ENCODE results near the gene ADGRB3. TPM values are rescaled to one million over a fixed set of nuclear protein-coding genes. Genes with fewer than 3 reads are reported as not detected.
"Not testable (repeated sequence)": the region's sequence is repeated elsewhere in the genome, so short reads cannot be mapped to it uniquely, and the experiment has no call there.

The ADGRB3 gene
- total RNA-seq, 4 donors from 2014 or later: 5.3 to 15.6 (median 7.6) TPM

GRCh38 chr6:68975064-68975463 is 340.0 kb downstream of the ADGRB3 start:
- H3K27ac ChIP-seq: no peak overlapping the region
- intact Hi-C loops (cut with DNase I; ENCODE audit: low total_unique reads): no loop called here
- H3K36me3 ChIP-seq: no peaks in the 10 kb centered on the region
- DNase-seq: no peak
- no peaks in the 10 kb centered on the region for H3K27me3 ChIP-seq
- H3K4me3 ChIP-seq: no peak overlapping the region
- TF ChIP-seq POLR2A (IDR thresholded peaks at IDR 0.05) (no peak), CTCF (IDR thresholded peaks at IDR 0.05) (no peak)
- H3K4me1 ChIP-seq: no peaks in the 10 kb centered on the region
- no peaks in the 10 kb centered on the region for H3K9me3 ChIP-seq

- H3K36me3 ChIP-seq: no peaks in the 10 kb centered on the region
Observed at GRCh38 chr6:68975816-68976215, 340.7 kb downstream of the ADGRB3 start.

DNA sequence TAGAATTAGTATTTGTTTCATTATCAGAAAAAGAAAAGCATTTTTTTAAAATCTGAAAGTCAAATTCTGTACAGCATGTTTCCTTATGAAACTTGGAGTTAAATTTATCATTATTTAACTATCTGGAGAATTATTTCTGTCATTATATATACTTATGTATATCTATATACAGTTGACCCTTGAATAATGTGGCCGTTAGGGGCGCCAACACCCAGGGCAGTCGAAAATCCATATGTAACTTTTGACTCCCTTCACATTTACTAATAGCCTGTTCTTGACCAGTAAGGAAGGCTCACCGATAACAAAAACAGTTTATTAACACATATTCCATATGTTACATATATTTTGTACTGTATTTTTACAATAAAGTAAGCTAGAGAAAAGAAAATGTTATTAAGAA is 341.2 kb downstream of the ADGRB3 start:
- H3K27me3 ChIP-seq: no peaks in the 10 kb centered on the region
- H3K36me3 ChIP-seq: no peaks in the 10 kb centered on the region
- H3K27ac ChIP-seq: no peak overlapping the region
- H3K9me3 ChIP-seq: no peaks in the 10 kb centered on the region
- TF ChIP-seq POLR2A (IDR thresholded peaks at IDR 0.05) (no peak), CTCF (IDR thresholded peaks at IDR 0.05) (no peak)
- no peak for DNase-seq
- intact Hi-C loops (cut with DNase I; ENCODE audit: low total_unique reads): no loop called here
- H3K4me3 ChIP-seq: no peak overlapping the region
- no peaks in the 10 kb centered on the region for H3K4me1 ChIP-seq

More at GRCh38 chr6:68975816-68976215, 340.7 kb downstream of the ADGRB3 start:
- H3K27ac ChIP-seq: no peak overlapping the region
- TF ChIP-seq CTCF (IDR thresholded peaks at IDR 0.05) (no peak), POLR2A (IDR thresholded peaks at IDR 0.05) (no peak)
- H3K4me1 ChIP-seq: no peaks in the 10 kb centered on the region
- no peaks in the 10 kb centered on the region for H3K27me3 ChIP-seq
- intact Hi-C loops (cut with DNase I; ENCODE audit: low total_unique reads): no loop called here
- no peak for DNase-seq
- H3K4me3 ChIP-seq: no peak overlapping the region
- H3K9me3 ChIP-seq: no peaks in the 10 kb centered on the region

DNA sequence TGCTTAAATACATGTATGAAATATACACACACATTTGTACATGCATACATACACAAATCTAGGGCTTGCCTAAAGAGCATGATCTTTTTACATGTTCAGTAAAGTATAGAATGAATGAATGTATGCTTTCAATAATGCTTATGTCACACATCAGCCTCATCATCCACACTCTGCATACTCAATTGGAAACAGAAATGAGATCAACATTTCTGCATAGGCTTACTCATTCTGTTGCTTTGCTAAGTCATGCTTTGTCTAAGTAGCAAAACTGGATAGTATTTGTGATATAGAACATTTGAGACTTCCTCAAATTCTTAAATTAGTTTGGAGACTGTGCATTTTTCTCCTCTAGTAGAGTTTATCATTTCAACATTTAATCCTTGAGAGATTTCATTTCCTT is 343.3 kb downstream of the ADGRB3 start:
- Histone ChIP-seq H3K27ac (no peak overlapping the region), H3K36me3 (no peaks in the 10 kb centered on the region), H3K4me3 (no peak overlapping the region), H3K9me3 (no peaks in the 10 kb centered on the region), H3K4me1 (no peaks in the 10 kb centered on the region), H3K27me3 (no peaks in the 10 kb centered on the region)
- no peak for DNase-seq
- intact Hi-C loops (cut with DNase I; ENCODE audit: low total_unique reads): no loop called here
- TF ChIP-seq CTCF (IDR thresholded peaks at IDR 0.05) (no peak), POLR2A (IDR thresholded peaks at IDR 0.05) (no peak)

DNA sequence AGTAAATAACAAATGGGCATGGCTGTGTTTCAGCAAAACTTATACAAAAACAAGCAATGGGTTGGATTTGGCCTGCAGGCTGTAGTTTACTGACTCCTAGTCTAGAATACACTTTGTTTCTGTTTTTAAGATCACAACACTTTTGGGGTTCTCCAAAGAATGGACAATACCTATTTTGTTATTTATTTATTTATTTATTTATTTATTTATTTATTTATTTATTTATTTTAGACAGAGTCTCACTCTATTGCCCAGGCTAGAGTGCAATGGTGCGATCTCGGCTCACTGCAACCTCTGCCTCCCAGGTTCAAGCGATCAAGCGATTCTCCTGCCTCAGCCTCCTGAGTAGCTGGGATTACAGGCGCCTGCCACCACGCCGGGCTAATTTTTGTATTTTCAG is 346.6 kb downstream of the ADGRB3 start:
- H3K27ac ChIP-seq; H3K36me3 ChIP-seq; intact Hi-C loops (cut with DNase I; ENCODE audit: low total_unique reads); H3K4me3 ChIP-seq; H3K27me3 ChIP-seq; DNase-seq; H3K4me1 ChIP-seq; H3K9me3 ChIP-seq: not testable (repeated sequence)

DNA sequence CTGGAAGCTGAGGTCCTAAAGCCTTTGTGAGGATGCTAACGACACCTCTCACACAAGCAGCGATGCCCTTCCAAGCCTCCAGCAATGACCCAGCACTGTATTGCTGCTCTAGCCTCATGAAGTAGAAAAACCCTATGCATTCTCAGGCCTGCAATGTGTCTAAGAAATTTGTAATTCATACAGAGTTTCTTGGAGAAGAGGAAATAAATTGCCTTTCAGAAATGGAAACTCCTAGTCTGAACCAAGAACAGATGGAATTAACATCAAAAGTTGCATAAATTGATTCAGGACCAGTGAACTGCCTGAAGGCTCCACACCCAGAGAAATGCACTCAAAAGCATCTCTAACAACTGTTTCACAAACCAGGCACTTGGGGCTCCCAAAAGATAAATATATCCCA is 353.6 kb downstream of the ADGRB3 start:
- H3K27ac ChIP-seq: no peak overlapping the region
- no peak for DNase-seq
- TF ChIP-seq CTCF (IDR thresholded peaks at IDR 0.05): no peak
- TF ChIP-seq POLR2A (IDR thresholded peaks at IDR 0.05): no peak
- no peaks in the 10 kb centered on the region for H3K36me3 ChIP-seq
- no peaks in the 10 kb centered on the region for H3K9me3 ChIP-seq
- intact Hi-C loops (cut with DNase I; ENCODE audit: low total_unique reads): no loop called here
- no peaks in the 10 kb centered on the region for H3K4me1 ChIP-seq
- H3K4me3 ChIP-seq: no peak overlapping the region
- H3K27me3 ChIP-seq: no peaks in the 10 kb centered on the region
